WI38 (cell line): ENCODE data around the gene ABCB8.

Experiments
- H3K4me3 ChIP-seq: 2 replicates; pipeline ENCODE4 v1.5.1; 2011; ENCODE audit warnings: low read depth, mild to moderate bottlenecking, control low read depth, low read length
- TF ChIP-seq, protein P1 (sequence below): IDR thresholded peaks from 2 replicates; pipeline ENCODE4 v1.5.1; 2012; ENCODE audit warnings: low read depth, mild to moderate bottlenecking, control low read depth, low read length

Gene ABCB8

GRCh38 chr7:150993511-150993910, 34.7 kb upstream of the ABCB8 start:
- no peak overlapping the region for H3K4me3 ChIP-seq
- TF ChIP-seq, protein P1, sequence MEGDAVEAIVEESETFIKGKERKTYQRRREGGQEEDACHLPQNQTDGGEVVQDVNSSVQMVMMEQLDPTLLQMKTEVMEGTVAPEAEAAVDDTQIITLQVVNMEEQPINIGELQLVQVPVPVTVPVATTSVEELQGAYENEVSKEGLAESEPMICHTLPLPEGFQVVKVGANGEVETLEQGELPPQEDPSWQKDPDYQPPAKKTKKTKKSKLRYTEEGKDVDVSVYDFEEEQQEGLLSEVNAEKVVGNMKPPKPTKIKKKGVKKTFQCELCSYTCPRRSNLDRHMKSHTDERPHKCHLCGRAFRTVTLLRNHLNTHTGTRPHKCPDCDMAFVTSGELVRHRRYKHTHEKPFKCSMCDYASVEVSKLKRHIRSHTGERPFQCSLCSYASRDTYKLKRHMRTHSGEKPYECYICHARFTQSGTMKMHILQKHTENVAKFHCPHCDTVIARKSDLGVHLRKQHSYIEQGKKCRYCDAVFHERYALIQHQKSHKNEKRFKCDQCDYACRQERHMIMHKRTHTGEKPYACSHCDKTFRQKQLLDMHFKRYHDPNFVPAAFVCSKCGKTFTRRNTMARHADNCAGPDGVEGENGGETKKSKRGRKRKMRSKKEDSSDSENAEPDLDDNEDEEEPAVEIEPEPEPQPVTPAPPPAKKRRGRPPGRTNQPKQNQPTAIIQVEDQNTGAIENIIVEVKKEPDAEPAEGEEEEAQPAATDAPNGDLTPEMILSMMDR: no peak

DNA sequence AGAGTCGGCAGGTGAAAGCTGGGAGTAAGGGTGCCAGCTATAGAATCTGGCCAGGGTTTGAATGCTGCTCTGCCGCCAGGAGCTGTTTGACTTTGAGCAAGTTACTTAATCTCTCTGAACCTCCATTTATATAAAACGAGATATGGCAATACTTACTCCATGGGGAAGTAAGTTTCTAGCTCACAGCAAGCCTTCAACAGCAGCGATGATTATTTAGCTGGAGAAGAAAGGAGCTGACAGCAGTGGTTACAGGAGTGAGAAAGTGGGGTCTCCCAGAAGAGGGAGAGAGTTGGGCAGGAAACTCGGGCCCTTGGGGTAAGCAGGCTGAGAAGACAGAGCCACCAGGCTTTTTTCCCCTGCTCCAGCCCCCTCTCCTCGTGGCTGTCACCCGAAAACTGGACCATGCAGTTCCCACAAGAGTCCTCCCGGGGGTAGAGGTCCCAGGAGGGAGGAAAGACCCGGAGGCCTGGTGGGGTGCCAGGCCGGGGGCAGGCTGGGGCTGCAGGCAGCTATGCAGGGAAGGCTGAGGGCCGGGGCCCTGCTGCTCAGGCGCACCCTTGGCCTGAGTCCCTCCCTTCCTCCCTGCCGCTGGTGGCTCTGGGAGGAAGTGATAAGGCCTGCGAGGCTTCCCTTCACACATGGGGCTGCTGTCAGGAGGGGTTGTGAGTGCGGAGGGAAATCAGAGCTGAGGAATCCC, 34.0 kb upstream of the ABCB8 start:
- TF ChIP-seq, protein P1: no peak
- H3K4me3 ChIP-seq: no peak overlapping the region

DNA sequence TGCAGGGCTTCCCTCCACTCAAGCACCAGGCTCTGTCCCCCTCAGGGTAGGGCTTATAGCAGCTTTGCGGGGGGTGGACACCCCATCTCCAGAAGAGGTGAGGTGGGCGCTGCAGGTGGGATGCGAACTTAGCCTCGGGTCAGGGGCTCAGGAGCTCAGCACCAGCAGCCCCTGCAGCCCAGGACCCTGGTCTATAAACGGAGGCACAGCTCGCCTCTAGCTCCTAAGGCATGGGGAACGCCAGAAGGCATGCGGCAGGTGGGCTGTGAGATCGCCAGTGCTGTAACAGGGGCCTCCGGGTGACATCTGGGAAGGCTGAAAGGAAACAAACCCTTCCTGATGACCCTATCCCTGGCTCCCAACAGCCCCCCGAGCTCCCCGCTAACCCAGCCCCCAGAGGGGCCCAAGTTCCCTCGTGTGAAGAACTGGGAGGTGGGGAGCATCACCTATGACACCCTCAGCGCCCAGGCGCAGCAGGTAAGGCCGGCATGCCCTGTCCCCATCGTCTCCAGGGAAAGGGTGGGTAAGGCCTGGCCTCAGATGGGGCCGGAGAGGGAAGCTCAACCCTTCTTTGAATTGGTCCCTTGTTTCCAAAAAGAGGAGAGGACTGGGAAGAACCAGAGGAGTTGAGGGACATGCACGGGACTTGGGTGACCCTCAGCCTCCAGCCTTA, 33.3 kb upstream of the ABCB8 start:
- H3K4me3 ChIP-seq: no peak overlapping the region
- TF ChIP-seq, protein P1: no peak

DNA sequence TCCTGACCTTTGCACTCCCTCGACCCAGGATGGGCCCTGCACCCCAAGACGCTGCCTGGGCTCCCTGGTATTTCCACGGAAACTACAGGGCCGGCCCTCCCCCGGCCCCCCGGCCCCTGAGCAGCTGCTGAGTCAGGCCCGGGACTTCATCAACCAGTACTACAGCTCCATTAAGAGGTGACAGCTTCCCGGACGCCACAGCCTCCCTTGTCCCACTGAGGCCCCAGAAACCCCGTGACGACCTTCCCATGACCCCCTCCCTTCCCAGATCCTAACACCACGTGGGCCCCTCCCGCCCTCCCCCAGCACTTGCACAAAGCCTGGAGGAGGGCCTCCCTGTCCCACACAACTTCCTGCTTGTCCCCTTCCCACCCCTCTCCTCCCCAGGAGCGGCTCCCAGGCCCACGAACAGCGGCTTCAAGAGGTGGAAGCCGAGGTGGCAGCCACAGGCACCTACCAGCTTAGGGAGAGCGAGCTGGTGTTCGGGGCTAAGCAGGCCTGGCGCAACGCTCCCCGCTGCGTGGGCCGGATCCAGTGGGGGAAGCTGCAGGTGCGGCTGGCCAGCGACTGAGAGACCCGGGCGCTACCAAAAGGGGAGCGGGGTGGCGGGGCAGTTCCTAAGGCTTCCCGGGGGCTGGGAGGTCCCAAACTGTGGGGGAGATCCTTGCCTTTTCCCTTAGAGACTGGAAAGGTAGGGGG, 31.7 kb upstream of the ABCB8 start:
- no peak overlapping the region for H3K4me3 ChIP-seq
- TF ChIP-seq, protein P1: no peak

GRCh38 chr7:150997075-150997511, 31.2 kb upstream of the ABCB8 start:
- TF ChIP-seq, protein P1: no peak
- no peak overlapping the region for H3K4me3 ChIP-seq

DNA sequence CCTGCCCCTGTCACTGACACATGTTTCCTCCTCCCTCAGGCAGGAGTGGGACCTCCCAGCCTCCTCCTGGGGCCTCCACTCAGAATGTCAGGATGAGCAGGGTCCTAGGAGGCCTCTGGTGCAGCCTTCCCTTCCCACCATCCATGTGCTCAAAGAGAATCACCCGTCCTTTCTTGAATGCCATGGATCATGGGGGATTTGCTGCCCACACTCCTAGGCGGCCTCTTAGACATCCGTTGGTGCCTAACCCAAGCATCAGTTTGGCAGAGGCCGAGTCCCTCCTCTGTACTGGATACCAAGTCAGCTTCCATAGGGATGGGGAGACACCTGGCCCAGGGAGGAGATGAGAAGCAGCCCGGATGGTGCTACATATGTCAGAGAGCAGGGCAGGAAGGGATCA, 30.4 kb upstream of the ABCB8 start:
- TF ChIP-seq, protein P1: no peak
- no peak overlapping the region for H3K4me3 ChIP-seq

DNA sequence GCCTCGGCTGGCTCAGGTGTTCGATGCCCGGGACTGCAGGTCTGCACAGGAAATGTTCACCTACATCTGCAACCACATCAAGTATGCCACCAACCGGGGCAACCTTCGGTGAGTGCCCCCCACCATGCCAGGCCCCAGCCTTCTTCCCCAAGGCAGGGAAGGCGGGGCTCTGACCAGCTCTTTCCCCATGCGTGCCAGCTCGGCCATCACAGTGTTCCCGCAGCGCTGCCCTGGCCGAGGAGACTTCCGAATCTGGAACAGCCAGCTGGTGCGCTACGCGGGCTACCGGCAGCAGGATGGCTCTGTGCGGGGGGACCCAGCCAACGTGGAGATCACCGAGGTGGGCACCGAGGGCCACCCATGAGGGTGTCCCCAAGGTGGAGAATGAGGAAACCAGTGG, 29.9 kb upstream of the ABCB8 start:
- no peak overlapping the region for H3K4me3 ChIP-seq
- TF ChIP-seq, protein P1: no peak
